Measurements from ENCODE around the gene ETV6. TPM values are rescaled to one million over a fixed set of nuclear protein-coding genes. Genes with fewer than 3 reads are reported as not detected.

ETV6 gene
- total RNA-seq, 1 experiment from 2014 or later: 17.2 TPM

DNA sequence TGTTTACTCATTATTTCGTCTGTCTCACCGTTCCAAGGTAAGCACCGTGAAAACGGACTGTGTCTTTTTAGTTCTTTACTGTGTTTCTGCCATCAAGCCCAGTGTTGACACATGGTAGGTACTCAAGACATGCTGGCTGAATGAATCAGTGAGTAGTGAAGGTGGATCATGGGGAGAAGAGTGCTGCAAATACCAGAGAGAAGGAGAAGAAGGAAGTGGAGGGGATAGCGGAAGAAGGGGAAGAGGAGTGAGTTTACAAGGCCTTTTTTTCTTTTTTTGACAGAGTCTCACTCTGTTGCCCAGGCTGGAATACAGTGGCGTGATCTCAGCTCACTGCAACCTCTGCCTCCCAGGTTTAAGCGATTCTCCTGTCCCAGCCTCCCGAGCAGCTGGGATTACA is 54.6 kb downstream of the ETV6 start:
- in situ Hi-C loops (cut with HindIII; ENCODE audit: low pct_unique_long_range_greater_than_20kb, low sequenced_read_pairs): no loop called here
- ChIA-PET CTCF (no interaction called here), POLR2A (no interaction called here)
- ATAC-seq (no peak), DNase-seq (ENCODE audit: low read depth, low spot score) (no peak)
- no TSS peak for BruUV-seq (replicated peaks)
- Histone ChIP-seq H3K4me3 (ENCODE audit: low read depth in 2 of 2, low read length in 2 of 2) (no peak overlapping the region), H3K9me3 (ENCODE audit: control insufficient read depth, insufficient read depth, low read depth, low read length) (no peaks in the 10 kb centered on the region), H3K4me1 (ENCODE audit: control insufficient read depth, insufficient read depth, low read length) (no peaks in the 10 kb centered on the region), H3K27ac (ENCODE audit: low read length) (no peak overlapping the region), H3K27me3 (ENCODE audit: control insufficient read depth, insufficient read depth, low read length) (no peaks in the 10 kb centered on the region), H3K36me3 (ENCODE audit: control insufficient read depth, insufficient read depth, low read length) (no peaks in the 10 kb centered on the region)
- intact Hi-C loops (cut with micrococcal nuclease; ENCODE audit: unreplicated experiment): no loop called here
- TF ChIP-seq POLR2AphosphoS5 (IDR thresholded peaks at IDR 0.05; ENCODE audit: low read depth, low read length) (no peak), REST (IDR thresholded peaks at IDR 0.05; ENCODE audit: insufficient read depth in 1 of 2, low read depth in 2 of 2, low read length in 1 of 2) (no peak), TCF7L2 (IDR thresholded peaks at IDR 0.05; ENCODE audit: low read depth, low read length) (no peak), SIN3A (IDR thresholded peaks at IDR 0.05; ENCODE audit: borderline replicate concordance, insufficient read depth, low read depth, low read length) (no peak)
- TF ChIP-seq, protein P1, sequence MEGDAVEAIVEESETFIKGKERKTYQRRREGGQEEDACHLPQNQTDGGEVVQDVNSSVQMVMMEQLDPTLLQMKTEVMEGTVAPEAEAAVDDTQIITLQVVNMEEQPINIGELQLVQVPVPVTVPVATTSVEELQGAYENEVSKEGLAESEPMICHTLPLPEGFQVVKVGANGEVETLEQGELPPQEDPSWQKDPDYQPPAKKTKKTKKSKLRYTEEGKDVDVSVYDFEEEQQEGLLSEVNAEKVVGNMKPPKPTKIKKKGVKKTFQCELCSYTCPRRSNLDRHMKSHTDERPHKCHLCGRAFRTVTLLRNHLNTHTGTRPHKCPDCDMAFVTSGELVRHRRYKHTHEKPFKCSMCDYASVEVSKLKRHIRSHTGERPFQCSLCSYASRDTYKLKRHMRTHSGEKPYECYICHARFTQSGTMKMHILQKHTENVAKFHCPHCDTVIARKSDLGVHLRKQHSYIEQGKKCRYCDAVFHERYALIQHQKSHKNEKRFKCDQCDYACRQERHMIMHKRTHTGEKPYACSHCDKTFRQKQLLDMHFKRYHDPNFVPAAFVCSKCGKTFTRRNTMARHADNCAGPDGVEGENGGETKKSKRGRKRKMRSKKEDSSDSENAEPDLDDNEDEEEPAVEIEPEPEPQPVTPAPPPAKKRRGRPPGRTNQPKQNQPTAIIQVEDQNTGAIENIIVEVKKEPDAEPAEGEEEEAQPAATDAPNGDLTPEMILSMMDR (IDR thresholded peaks at IDR 0.05): no peak

DNA sequence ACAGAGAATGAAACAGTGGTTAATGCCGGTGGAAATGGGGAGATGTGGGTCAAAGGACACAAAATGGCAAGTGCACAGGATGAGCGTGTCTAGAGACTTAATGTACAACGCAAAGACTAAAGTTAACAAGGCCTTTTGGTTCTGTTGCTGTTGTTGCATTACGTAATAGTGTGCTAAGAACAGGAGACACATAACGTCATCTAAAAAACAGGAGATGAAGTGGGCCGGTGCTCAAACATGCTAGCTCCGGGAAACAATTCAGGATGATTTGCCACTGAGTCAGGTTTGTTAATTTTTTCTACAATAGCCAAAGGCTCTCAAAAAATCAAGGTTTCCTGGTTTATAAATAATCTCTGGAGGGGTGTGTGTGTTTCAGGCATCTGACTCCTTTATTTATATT is 55.5 kb downstream of the ETV6 start:
- POLR2A ChIA-PET: no interaction called here
- intact Hi-C loops (cut with micrococcal nuclease; ENCODE audit: unreplicated experiment): no loop called here

More for the DNA sequence above, 55.5 kb downstream of the ETV6 start:
- in situ Hi-C loops (cut with HindIII; ENCODE audit: low pct_unique_long_range_greater_than_20kb, low sequenced_read_pairs): no loop called here
- Histone ChIP-seq H3K36me3 (ENCODE audit: control insufficient read depth, insufficient read depth, low read length) (no peaks in the 10 kb centered on the region), H3K27me3 (ENCODE audit: control insufficient read depth, insufficient read depth, low read length) (no peaks in the 10 kb centered on the region), H3K27ac (ENCODE audit: low read length) (no peak overlapping the region), H3K9me3 (ENCODE audit: control insufficient read depth, insufficient read depth, low read depth, low read length) (no peaks in the 10 kb centered on the region), H3K4me1 (ENCODE audit: control insufficient read depth, insufficient read depth, low read length) (no peaks in the 10 kb centered on the region), H3K4me3 (ENCODE audit: low read depth in 2 of 2, low read length in 2 of 2) (no peak overlapping the region)
- ATAC-seq: no peak
- DNase-seq (ENCODE audit: low read depth, low spot score): no peak
- CTCF ChIA-PET: no interaction called here
- TF ChIP-seq POLR2AphosphoS5 (IDR thresholded peaks at IDR 0.05; ENCODE audit: low read depth, low read length) (no peak), REST (IDR thresholded peaks at IDR 0.05; ENCODE audit: insufficient read depth in 1 of 2, low read depth in 2 of 2, low read length in 1 of 2) (no peak), SIN3A (IDR thresholded peaks at IDR 0.05; ENCODE audit: borderline replicate concordance, insufficient read depth, low read depth, low read length) (no peak), TCF7L2 (IDR thresholded peaks at IDR 0.05; ENCODE audit: low read depth, low read length) (no peak)
- TF ChIP-seq, protein P1 (IDR thresholded peaks at IDR 0.05): no peak
- no TSS peak for BruUV-seq (replicated peaks)

Measured in Panc1 (cell line).